HG03097 (cell line): ENCODE results near the gene C2orf74.

Source experiments
- ATAC-seq: cut with Tn5 transposase; IDR thresholded peaks from one replicate; pipeline ENCODE4 v1.9.1; 2021; ENCODE audit not compliant: unreplicated experiment, low FRiP score

Gene C2orf74

DNA sequence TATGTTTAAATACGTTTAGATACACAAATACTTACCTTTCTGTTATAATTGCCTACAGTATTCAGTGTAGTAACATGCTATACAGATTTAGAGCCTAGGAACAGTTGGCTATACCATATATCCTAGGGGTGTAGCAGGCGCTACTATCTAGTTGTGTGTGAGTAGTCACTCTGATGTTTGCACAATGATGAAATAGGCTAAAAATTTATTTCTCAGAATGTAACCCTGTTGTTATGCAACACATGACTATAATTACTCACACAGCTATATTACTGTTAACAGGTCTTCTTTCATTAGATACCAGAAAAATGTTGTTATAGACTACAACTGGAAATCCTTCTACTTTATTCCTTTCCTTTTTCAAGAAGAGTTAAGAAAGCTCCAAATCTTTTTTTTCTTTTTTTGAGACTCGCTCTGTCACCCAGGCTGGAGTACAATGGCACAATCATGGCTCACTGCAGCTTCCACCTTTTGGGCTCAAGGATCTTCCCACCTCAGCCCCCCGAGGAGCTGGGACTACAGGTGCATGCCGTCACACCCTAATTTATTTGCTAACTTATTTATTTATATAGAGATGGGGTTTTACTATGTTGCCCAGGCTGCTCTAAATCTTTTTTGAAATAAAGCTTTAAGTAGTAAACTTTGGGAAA lies 48.5 kb downstream of the C2orf74 start:
- ATAC-seq, result no peak

DNA sequence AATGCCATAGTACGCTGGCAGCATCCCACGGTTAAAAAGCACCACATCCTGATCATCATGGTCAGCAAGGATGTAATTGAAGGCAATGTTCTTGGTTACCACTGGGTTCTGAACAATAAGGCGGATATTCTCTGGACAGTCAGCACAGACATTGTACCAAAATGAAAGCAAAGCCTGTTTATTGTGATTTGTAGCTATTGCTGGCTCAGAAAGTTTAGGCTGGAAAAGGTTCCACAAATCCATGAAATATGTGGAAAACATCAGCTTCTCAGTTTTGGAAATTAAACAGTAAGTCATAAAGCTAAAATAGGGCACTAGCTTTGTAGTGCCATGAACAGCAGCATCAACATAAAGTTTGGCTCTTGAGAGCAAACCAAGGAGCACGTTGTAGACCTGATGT lies 52.2 kb downstream of the C2orf74 start:
- no peak for ATAC-seq
